ENCODE results near the gene VILL. TPM values are rescaled to one million over a fixed set of nuclear protein-coding genes. Genes with fewer than 3 reads are reported as not detected.
"Not testable (repeated sequence)": the region's sequence is repeated elsewhere in the genome, so short reads cannot be mapped to it uniquely, and the experiment has no call there.

VILL gene
- total RNA-seq, 1 experiment from 2014 or later, result not detected

GRCh38 chr3:37963635-37964034, 27.0 kb upstream of the VILL start:
- DNase-seq (ENCODE audit: low spot score), result no peak

- no peak for DNase-seq (ENCODE audit: low spot score)
Observed at GRCh38 chr3:37964146-37964545, 26.4 kb upstream of the VILL start.

- no peak for DNase-seq (ENCODE audit: low spot score)
Observed at GRCh38 chr3:37964716-37965115, 25.9 kb upstream of the VILL start.

- DNase-seq (ENCODE audit: low spot score), result peak; percentile 27
Observed at GRCh38 chr3:37967260-37967881, 23.2 kb upstream of the VILL start.

- no peak for DNase-seq (ENCODE audit: low spot score)
Observed at GRCh38 chr3:37968199-37968598, 22.4 kb upstream of the VILL start.

GRCh38 chr3:37968813-37969595, 21.6 kb upstream of the VILL start:
- no peak for DNase-seq (ENCODE audit: low spot score)

GRCh38 chr3:37969596-37970100, 20.9 kb upstream of the VILL start:
- DNase-seq (ENCODE audit: low spot score), result no peak

- DNase-seq (ENCODE audit: low spot score), result no peak
Observed at GRCh38 chr3:37970802-37971201, 19.8 kb upstream of the VILL start.

- no peak for DNase-seq (ENCODE audit: low spot score)
Observed at GRCh38 chr3:37971467-37971866, 19.1 kb upstream of the VILL start.

GRCh38 chr3:37972056-37972455, 18.5 kb upstream of the VILL start:
- not testable (repeated sequence) for DNase-seq (ENCODE audit: low spot score)

GRCh38 chr3:37973246-37974054, 17.1 kb upstream of the VILL start:
- DNase-seq (ENCODE audit: low spot score), result no peak

GRCh38 chr3:37974121-37975083, 16.2 kb upstream of the VILL start:
- peak; percentile 31 for DNase-seq (ENCODE audit: low spot score)

GRCh38 chr3:37979541-37980461, 10.8 kb upstream of the VILL start:
- no peak for DNase-seq (ENCODE audit: low spot score)

- DNase-seq (ENCODE audit: low spot score), result no peak
Observed at GRCh38 chr3:37980462-37981347, 9.9 kb upstream of the VILL start.

GRCh38 chr3:37981348-37981664, 9.3 kb upstream of the VILL start:
- no peak for DNase-seq (ENCODE audit: low spot score)

GRCh38 chr3:37982331-37982730, 8.3 kb upstream of the VILL start:
- no peak for DNase-seq (ENCODE audit: low spot score)

GRCh38 chr3:37984051-37984450, 6.5 kb upstream of the VILL start:
- no peak for DNase-seq (ENCODE audit: low spot score)

GRCh38 chr3:37984596-37984995, 6.0 kb upstream of the VILL start:
- no peak for DNase-seq (ENCODE audit: low spot score)

- no peak for DNase-seq (ENCODE audit: low spot score)
Observed at GRCh38 chr3:37985637-37986320, 4.8 kb upstream of the VILL start.
